ENCODE data around the gene IBA57.

The IBA57 gene

GRCh38 chr1:228139931-228140723 lies 25.5 kb upstream of the IBA57 start, which contains the start of gene GUK1:
Gene GUK1 (plus strand): TSS chr1:228140279. CDS start chr1:228140303, 24 bp downstream.
- H3K36me3 ChIP-seq (ENCODE audit: control insufficient read depth in 1 of 2, insufficient read depth in 2 of 2, low read depth in 1 of 2, low read length in 2 of 2) = peaks cover 0 to 33% of the 10 kb centered on the region in 2 experiments
- H4K91ac ChIP-seq (ENCODE audit: low read length) = peak within 1 kb of the TSS; percentile 99
- peak within 1 kb of the TSS; percentile 80 for H3K4me2 ChIP-seq (ENCODE audit: low read length, poor library complexity, severe bottlenecking)
- H3K18ac ChIP-seq (ENCODE audit: low read depth in 1 of 2, low read length in 2 of 2) = peak within 1 kb of the TSS; percentile 96 to 97
- H3K27ac ChIP-seq (ENCODE audit: low read length, poor library complexity, severe bottlenecking) = peak within 1 kb of the TSS; percentile 43
- H3K27me3 ChIP-seq (ENCODE audit: control insufficient read depth in 1 of 2, insufficient read depth in 1 of 2, low read length in 2 of 2) = peaks cover 12 to 21% of the 10 kb centered on the region in 2 experiments
- peak within 1 kb of the TSS; percentile 73 to 95 for H3K4ac ChIP-seq (ENCODE audit: low read depth in 1 of 2, low read length in 2 of 2)
- H2BK15ac ChIP-seq (ENCODE audit: low read depth, poor library complexity, severe bottlenecking) = peak within 1 kb of the TSS; percentile 57
- no peak within 1 kb of the TSS for H2AK5ac ChIP-seq (ENCODE audit: low read length, severe bottlenecking)
- H3K9ac ChIP-seq (ENCODE audit: low read length) = peak within 1 kb of the TSS; percentile 98
- peak; percentile 100 for DNase-seq
- peak within 1 kb of the TSS; percentile 84 for H2AFZ ChIP-seq (ENCODE audit: low read depth, low read length)
- peaks cover 35% of the 10 kb centered on the region for H3K4me1 ChIP-seq (ENCODE audit: control insufficient read depth, insufficient read depth, low read depth, low read length)
- WGBS = under 1% methylated on average over 73 of the region's 95 CpGs
- H2BK120ac ChIP-seq (ENCODE audit: low read depth, low read length) = peak within 1 kb of the TSS; percentile 67
- H2BK5ac ChIP-seq (ENCODE audit: low read depth, low read length, poor library complexity, severe bottlenecking) = peak within 1 kb of the TSS; percentile 20
- peak within 1 kb of the TSS in 1 of 2 experiments; percentile 95 for H3K14ac ChIP-seq (ENCODE audit: low read length in 2 of 2)
- H4K8ac ChIP-seq (ENCODE audit: low read length) = peak within 1 kb of the TSS; percentile 98
- H3K23ac ChIP-seq (ENCODE audit: low read length in 2 of 2) = peak within 1 kb of the TSS; percentile 29 to 92
- H3K9me3 ChIP-seq (ENCODE audit: control insufficient read depth, low read length) = no peaks in the 10 kb centered on the region
- no peaks in the 10 kb centered on the region for H3K79me1 ChIP-seq (replicated peaks; ENCODE audit: low read length, poor library complexity, severe bottlenecking)
- H3K4me3 ChIP-seq (ENCODE audit: insufficient read depth in 1 of 2, low read depth in 1 of 2, low read length in 2 of 2) = peak within 1 kb of the TSS; percentile 98 to 99
- peak within 1 kb of the TSS in 1 of 2 experiments; percentile 85 for H2BK12ac ChIP-seq (ENCODE audit: low read length in 2 of 2)

- WGBS = 19% methylated on average over 25 of the region's 25 CpGs
- no peak overlapping the region for H2AK5ac ChIP-seq (ENCODE audit: low read length, severe bottlenecking)
- H3K9ac ChIP-seq (ENCODE audit: low read length) = peak overlapping the region; percentile 98
- peak overlapping the region; percentile 99 for H4K91ac ChIP-seq (ENCODE audit: low read length)
- H3K27me3 ChIP-seq (ENCODE audit: control insufficient read depth in 1 of 2, insufficient read depth in 1 of 2, low read length in 2 of 2) = peaks cover 10 to 14% of the 10 kb centered on the region in 2 experiments
- no peak overlapping the region for H3K27ac ChIP-seq (ENCODE audit: low read length, poor library complexity, severe bottlenecking)
- H3K4me1 ChIP-seq (ENCODE audit: control insufficient read depth, insufficient read depth, low read depth, low read length) = peaks cover 35% of the 10 kb centered on the region
- H2BK120ac ChIP-seq (ENCODE audit: low read depth, low read length) = no peak overlapping the region
- no peak overlapping the region for H2BK12ac ChIP-seq (ENCODE audit: low read length in 2 of 2)
- peak overlapping the region in 1 of 2 experiments; percentile 92 for H3K23ac ChIP-seq (ENCODE audit: low read length in 2 of 2)
- H3K79me1 ChIP-seq (replicated peaks; ENCODE audit: low read length, poor library complexity, severe bottlenecking) = peaks cover 1% of the 10 kb centered on the region
- H3K14ac ChIP-seq (ENCODE audit: low read length in 2 of 2) = peak overlapping the region in 1 of 2 experiments; percentile 23
- H2AFZ ChIP-seq (ENCODE audit: low read depth, low read length) = peak overlapping the region; percentile 84
- H4K8ac ChIP-seq (ENCODE audit: low read length) = no peak overlapping the region
- H3K9me3 ChIP-seq (ENCODE audit: control insufficient read depth, low read length) = no peaks in the 10 kb centered on the region
- H3K36me3 ChIP-seq (ENCODE audit: control insufficient read depth in 1 of 2, insufficient read depth in 2 of 2, low read depth in 1 of 2, low read length in 2 of 2) = peaks cover 5 to 40% of the 10 kb centered on the region in 2 experiments
- H3K18ac ChIP-seq (ENCODE audit: low read depth in 1 of 2, low read length in 2 of 2) = peak overlapping the region in 1 of 2 experiments; percentile 97
- H3K4ac ChIP-seq (ENCODE audit: low read depth in 1 of 2, low read length in 2 of 2) = peak overlapping the region; percentile 73 to 95
- peak overlapping the region; percentile 98 to 99 for H3K4me3 ChIP-seq (ENCODE audit: insufficient read depth in 1 of 2, low read depth in 1 of 2, low read length in 2 of 2)
- peak overlapping the region; percentile 80 for H3K4me2 ChIP-seq (ENCODE audit: low read length, poor library complexity, severe bottlenecking)
- DNase-seq = no peak
- no peak overlapping the region for H2BK15ac ChIP-seq (ENCODE audit: low read depth, poor library complexity, severe bottlenecking)
- no peak overlapping the region for H2BK5ac ChIP-seq (ENCODE audit: low read depth, low read length, poor library complexity, severe bottlenecking)
Measured at GRCh38 chr1:228140724-228141225, 24.8 kb upstream of the IBA57 start.

GRCh38 chr1:228141226-228142044 lies 24.2 kb upstream of the IBA57 start:
- Histone ChIP-seq H3K27ac (ENCODE audit: low read length, poor library complexity, severe bottlenecking) (no peak overlapping the region), H3K27me3 (ENCODE audit: control insufficient read depth in 1 of 2, insufficient read depth in 1 of 2, low read length in 2 of 2) (peaks cover 3 to 8% of the 10 kb centered on the region in 2 experiments), H3K4ac (ENCODE audit: low read depth in 1 of 2, low read length in 2 of 2) (peak overlapping the region; percentile 17 to 95), H3K4me3 (ENCODE audit: insufficient read depth in 1 of 2, low read depth in 1 of 2, low read length in 2 of 2) (peak overlapping the region; percentile 98 to 99), H3K18ac (ENCODE audit: low read depth in 1 of 2, low read length in 2 of 2) (no peak overlapping the region), H3K4me2 (ENCODE audit: low read length, poor library complexity, severe bottlenecking) (peak overlapping the region; percentile 80), H4K91ac (ENCODE audit: low read length) (no peak overlapping the region), H4K8ac (ENCODE audit: low read length) (peak overlapping the region; percentile 33), H3K79me1 (replicated peaks; ENCODE audit: low read length, poor library complexity, severe bottlenecking) (peaks cover 8% of the 10 kb centered on the region), H2BK120ac (ENCODE audit: low read depth, low read length) (no peak overlapping the region), H3K36me3 (ENCODE audit: control insufficient read depth in 1 of 2, insufficient read depth in 2 of 2, low read depth in 1 of 2, low read length in 2 of 2) (peaks cover 12 to 46% of the 10 kb centered on the region in 2 experiments), H3K9me3 (ENCODE audit: control insufficient read depth, low read length) (no peaks in the 10 kb centered on the region), H3K14ac (ENCODE audit: low read length in 2 of 2) (no peak overlapping the region), H2BK15ac (ENCODE audit: low read depth, poor library complexity, severe bottlenecking) (peak overlapping the region; percentile 15), H2AFZ (ENCODE audit: low read depth, low read length) (no peak overlapping the region), H3K23ac (ENCODE audit: low read length in 2 of 2) (peak overlapping the region in 1 of 2 experiments; percentile 2), H2BK5ac (ENCODE audit: low read depth, low read length, poor library complexity, severe bottlenecking) (no peak overlapping the region), H3K9ac (ENCODE audit: low read length) (peak overlapping the region; percentile 98), H2BK12ac (ENCODE audit: low read length in 2 of 2) (no peak overlapping the region), H3K4me1 (ENCODE audit: control insufficient read depth, insufficient read depth, low read depth, low read length) (peaks cover 37% of the 10 kb centered on the region), H2AK5ac (ENCODE audit: low read length, severe bottlenecking) (no peak overlapping the region)
- peak; percentile 68 for DNase-seq
- 78% methylated on average over 27 of the region's 27 CpGs for WGBS

Measured in mesenchymal stem cell (in vitro differentiated cells and primary cell).